Stomach smooth muscle (tissue), 2 donors: ENCODE data around the gene LHPP.
A peak's percentile ranks its signal among the peaks of the same experiment; 100 is the strongest.

Experiments used
- H3K27ac ChIP-seq: one replicate; pipeline ENCODE4 v1.7.0; 2013; ENCODE audit warnings: mild to moderate bottlenecking, low read length, inconsistent platforms
- H3K27me3 ChIP-seq, 2 donors: one replicate each; pipeline ENCODE4 v1.7.0; 2013; ENCODE audit warnings: low read length in 2 of 2; ENCODE audit not compliant: insufficient read depth in 2 of 2, control insufficient read depth in 1 of 2
- H3K36me3 ChIP-seq, 2 donors: one replicate each; pipeline ENCODE4 v1.7.0; 2013; ENCODE audit warnings: low read length in 2 of 2; ENCODE audit not compliant: control insufficient read depth in 2 of 2, insufficient read depth in 2 of 2
- H3K4me1 ChIP-seq: one replicate; pipeline ENCODE4 v1.7.0; 2013; ENCODE audit warnings: low read length; ENCODE audit not compliant: control insufficient read depth, insufficient read depth
- H3K4me3 ChIP-seq, 2 donors: one replicate each; pipeline ENCODE4 v1.7.0; 2013; ENCODE audit warnings: low read length in 2 of 2
- H3K9ac ChIP-seq, 2 donors: one replicate each; pipeline ENCODE4 v1.7.0; 2013; ENCODE audit warnings: low read length in 2 of 2, mild to moderate bottlenecking in 1 of 2
- H3K9me3 ChIP-seq, 2 donors: one replicate each; pipeline ENCODE4 v1.7.0; 2013; ENCODE audit warnings: low read length in 2 of 2; ENCODE audit not compliant: control insufficient read depth in 2 of 2
- donor health status: healthy.
- donor health status: Pancreatic carcinoma.

Gene LHPP

DNA sequence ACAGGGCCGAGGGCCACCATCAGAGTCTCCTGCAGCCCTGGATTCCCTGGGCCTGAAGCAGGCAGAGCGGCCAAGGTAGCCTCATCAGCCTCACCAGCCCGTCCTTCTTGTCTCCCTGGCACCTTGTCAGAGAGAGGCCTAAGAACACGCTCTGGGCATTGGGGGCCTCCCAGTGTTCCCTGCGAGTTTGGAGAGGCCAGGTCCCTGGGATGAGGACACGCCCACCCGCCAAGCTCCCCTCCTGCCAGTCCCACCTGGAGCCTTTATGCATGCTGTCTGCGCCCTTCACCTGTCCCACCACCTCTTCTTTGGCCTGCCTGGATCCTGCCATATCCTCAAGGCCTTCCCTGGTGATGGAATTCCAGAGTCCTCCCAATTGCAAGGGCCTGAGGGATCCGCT is 69.2 kb downstream of the LHPP start:
- no peak overlapping the region for H3K27ac ChIP-seq
- H3K27me3 ChIP-seq, result no peaks in the 10 kb centered on the region
- no peak overlapping the region for H3K9ac ChIP-seq
- H3K9me3 ChIP-seq, result no peaks in the 10 kb centered on the region
- H3K4me1 ChIP-seq, result peaks cover 14% of the 10 kb centered on the region
- no peaks in the 10 kb centered on the region for H3K36me3 ChIP-seq
- no peak overlapping the region for H3K4me3 ChIP-seq

DNA sequence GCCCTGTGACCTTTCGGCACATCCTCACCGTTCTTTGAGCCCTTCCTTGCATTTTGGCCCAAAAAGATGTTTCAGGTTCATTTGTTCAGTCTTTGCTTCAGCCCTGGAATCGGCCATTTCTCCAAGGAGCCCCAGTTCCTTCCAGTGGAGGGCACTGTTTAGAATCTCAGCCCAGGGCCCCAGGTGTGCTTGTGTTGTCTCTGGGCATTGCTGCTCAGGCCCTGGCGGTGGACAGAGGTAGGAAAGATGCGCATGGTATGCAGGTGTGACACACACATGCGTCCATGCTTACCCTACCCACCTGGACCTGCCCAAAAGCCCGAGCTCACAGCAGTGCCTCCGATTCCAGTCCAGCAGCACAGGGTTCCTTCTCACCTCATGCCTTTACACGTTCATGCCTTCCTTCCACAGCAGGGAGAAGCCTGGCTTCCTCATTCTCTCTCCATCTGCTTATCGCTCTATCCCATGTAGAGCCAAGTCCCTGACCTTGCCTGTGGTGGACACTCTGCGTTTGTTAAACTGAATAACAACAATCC is 70.6 kb downstream of the LHPP start:
- Histone ChIP-seq H3K27me3 (no peaks in the 10 kb centered on the region), H3K9ac (no peak overlapping the region), H3K4me1 (peaks cover 20% of the 10 kb centered on the region), H3K27ac (no peak overlapping the region), H3K9me3 (no peaks in the 10 kb centered on the region), H3K36me3 (no peaks in the 10 kb centered on the region), H3K4me3 (no peak overlapping the region)

DNA sequence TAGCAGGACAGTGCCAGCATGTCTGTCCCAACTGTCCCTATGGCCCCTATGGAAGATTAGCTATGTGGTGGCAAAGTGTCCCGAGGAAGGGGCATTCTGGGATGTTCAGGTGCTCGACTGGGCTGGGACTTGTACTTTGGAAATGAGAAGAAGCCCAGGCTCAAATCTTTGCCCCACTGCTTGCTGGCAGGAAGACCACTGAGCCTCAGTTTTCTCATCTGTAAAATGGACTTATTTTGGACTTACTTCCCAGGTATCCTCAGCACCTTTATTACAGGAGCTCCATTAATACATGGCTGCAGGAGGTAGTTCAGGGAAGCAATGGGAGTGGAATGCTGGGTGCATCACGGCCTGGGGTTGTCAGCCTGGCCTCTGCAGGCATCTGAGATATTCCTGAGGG is 71.2 kb downstream of the LHPP start:
- Histone ChIP-seq H3K9ac (no peak overlapping the region), H3K27ac (no peak overlapping the region), H3K9me3 (no peaks in the 10 kb centered on the region), H3K4me1 (peaks cover 20% of the 10 kb centered on the region), H3K4me3 (no peak overlapping the region), H3K27me3 (no peaks in the 10 kb centered on the region), H3K36me3 (no peaks in the 10 kb centered on the region)

- Histone ChIP-seq H3K9ac (no peak overlapping the region), H3K4me3 (no peak overlapping the region), H3K27ac (no peak overlapping the region), H3K9me3 (no peaks in the 10 kb centered on the region), H3K4me1 (peaks cover 20% of the 10 kb centered on the region), H3K27me3 (no peaks in the 10 kb centered on the region), H3K36me3 (no peaks in the 10 kb centered on the region)
These were observed 71.6 kb downstream of the LHPP start for GRCh38 chr10:124533266-124533665.

DNA sequence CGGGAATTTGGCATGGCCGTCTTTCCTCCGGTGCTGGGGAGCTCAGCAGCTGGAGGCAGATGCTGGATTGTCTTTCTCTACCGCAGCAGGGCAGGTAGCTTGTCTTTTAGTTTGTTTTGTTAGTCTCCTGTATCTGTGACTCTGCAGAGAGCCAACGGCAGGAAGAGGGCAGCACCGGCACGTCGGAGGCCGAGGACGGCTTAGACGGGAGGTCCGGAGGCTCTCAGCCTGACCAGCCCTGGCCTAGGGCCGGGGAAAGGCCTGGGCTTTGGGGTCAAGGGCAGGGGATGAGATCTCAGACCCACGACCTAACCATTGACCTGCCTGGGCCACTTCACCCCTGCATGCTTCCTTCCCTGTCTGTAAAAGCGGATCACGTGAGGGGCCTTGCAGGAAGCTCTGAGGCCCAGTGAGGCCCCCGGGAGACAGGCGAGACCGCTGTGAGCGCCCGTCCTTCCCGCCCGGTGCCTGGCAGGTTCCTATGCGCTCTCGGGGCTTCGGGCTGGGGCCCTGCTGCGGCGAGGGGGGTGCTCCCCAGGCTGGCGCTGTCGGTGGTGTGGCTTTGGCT is 72.7 kb downstream of the LHPP start:
- no peaks in the 10 kb centered on the region for H3K9me3 ChIP-seq
- H3K27me3 ChIP-seq, result no peaks in the 10 kb centered on the region
- H3K9ac ChIP-seq, result no peak overlapping the region
- H3K36me3 ChIP-seq, result no peaks in the 10 kb centered on the region
- H3K4me3 ChIP-seq, result no peak overlapping the region
- H3K4me1 ChIP-seq, result peaks cover 20% of the 10 kb centered on the region
- no peak overlapping the region for H3K27ac ChIP-seq

DNA sequence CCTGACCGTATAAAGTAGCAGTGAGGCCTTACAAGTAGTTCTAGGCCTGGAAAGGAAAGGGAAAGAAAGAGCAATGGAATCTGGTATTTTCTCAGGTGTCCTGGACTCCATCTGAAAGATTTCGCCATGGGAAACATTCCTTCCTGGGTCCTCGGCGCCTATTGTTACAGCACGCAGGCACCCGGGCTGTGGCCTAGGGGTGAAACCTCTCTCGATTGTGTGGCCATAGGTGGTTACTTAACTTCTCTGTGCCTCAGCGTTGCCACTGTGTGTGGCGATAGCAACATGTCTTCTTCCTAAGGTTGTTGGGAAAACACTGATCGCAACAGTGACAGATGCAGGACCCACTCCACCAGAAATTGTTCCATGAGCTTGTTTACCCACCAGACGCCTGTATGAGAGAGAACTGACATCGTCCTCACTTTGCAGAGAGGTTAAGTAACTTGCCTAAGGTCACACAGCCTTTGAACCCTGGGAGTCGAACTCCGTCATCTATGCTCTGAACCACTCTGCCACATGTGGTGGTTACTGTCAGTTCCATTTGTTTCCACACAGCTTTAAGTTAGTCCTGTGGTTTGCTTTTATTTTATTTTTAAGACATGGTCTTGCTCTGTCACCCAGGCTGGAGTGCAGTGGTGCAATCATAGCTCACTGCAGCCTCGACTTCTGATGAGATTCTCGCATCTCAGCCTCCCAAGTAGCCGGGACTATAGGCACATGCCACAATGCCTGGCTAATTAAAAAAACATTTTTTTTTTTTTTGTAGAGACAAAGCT is 73.4 kb downstream of the LHPP start:
- Histone ChIP-seq H3K27me3 (no peaks in the 10 kb centered on the region), H3K4me1 (peaks cover 16% of the 10 kb centered on the region), H3K36me3 (no peaks in the 10 kb centered on the region), H3K9me3 (no peaks in the 10 kb centered on the region), H3K4me3 (no peak overlapping the region), H3K9ac (no peak overlapping the region), H3K27ac (no peak overlapping the region)

- H3K4me1 ChIP-seq, result peaks cover 14% of the 10 kb centered on the region
- H3K27ac ChIP-seq, result peak overlapping the region; percentile 11
- H3K9me3 ChIP-seq, result no peaks in the 10 kb centered on the region
- H3K4me3 ChIP-seq, result peak overlapping the region in 1 of 2 donors; percentile 22
- no peaks in the 10 kb centered on the region for H3K27me3 ChIP-seq
- no peaks in the 10 kb centered on the region for H3K36me3 ChIP-seq
- no peak overlapping the region for H3K9ac ChIP-seq
These were observed 74.3 kb downstream of the LHPP start for GRCh38 chr10:124535731-124536495.

- H3K27ac ChIP-seq, result peak overlapping the region; percentile 11
These were observed 75.0 kb downstream of the LHPP start for GRCh38 chr10:124536496-124537050.

DNA sequence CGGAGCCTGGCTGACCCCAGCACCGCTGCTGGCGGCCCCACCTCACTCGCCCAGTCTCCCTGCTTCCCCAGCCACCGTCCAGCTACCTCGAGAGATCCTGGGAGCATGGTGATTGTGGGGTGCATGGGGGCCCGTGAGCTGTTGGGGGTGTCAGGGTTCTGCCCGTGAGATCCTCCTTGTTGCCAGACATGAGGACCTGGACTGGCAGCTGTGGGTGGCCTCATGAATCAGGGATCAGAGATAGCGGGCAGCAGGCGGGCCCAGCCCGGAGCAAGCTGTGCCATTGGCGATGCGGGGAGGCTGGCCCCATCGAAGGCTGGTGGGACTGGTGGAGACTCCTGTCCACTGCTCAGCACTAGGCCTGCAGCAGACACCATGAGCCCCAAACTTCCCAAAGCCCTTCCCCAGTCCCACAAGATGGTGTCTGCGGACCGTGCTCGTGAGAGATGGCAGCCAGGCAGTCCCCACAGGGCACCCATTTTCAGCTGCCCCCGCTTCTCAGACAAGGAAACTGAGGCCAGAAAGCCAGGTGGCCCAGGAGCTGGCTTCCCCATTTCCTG is 75.6 kb downstream of the LHPP start:
- Histone ChIP-seq H3K36me3 (no peaks in the 10 kb centered on the region), H3K27ac (no peak overlapping the region)

More at GRCh38 chr10:124536496-124537050, 75.0 kb downstream of the LHPP start:
- H3K9ac ChIP-seq, result no peak overlapping the region
- no peaks in the 10 kb centered on the region for H3K9me3 ChIP-seq
- no peaks in the 10 kb centered on the region for H3K27me3 ChIP-seq
- no peaks in the 10 kb centered on the region for H3K36me3 ChIP-seq
- peak overlapping the region in 1 of 2 donors; percentile 22 for H3K4me3 ChIP-seq
- peaks cover 14% of the 10 kb centered on the region for H3K4me1 ChIP-seq

DNA sequence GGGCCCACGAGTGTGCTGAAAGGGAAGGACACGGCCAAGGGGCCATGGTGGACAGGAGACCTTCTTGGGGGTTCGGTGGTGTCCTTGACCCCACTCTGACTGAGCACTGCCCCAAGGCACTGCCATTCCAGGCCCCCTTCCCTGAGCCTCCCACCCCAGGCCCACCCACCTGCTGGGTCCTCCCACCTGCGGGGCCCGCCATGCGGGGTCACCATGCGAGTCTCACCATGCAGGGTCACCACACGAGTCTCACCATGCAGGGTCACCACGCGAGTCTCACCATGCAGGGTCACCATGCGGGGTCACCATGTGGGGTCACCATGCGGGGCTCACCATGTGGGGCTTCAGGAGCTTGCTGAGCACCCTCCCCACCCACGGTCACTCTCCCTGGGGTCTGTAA is 76.3 kb downstream of the LHPP start:
- no peak overlapping the region for H3K4me3 ChIP-seq
- H3K9ac ChIP-seq, result no peak overlapping the region
- no peak overlapping the region for H3K27ac ChIP-seq
- H3K36me3 ChIP-seq, result no peaks in the 10 kb centered on the region
- H3K9me3 ChIP-seq, result no peaks in the 10 kb centered on the region
- peaks cover 14% of the 10 kb centered on the region for H3K4me1 ChIP-seq
- no peaks in the 10 kb centered on the region for H3K27me3 ChIP-seq

More for the DNA sequence above, 75.6 kb downstream of the LHPP start:
- H3K9me3 ChIP-seq, result no peaks in the 10 kb centered on the region
- peaks cover 14% of the 10 kb centered on the region for H3K4me1 ChIP-seq
- H3K27me3 ChIP-seq, result no peaks in the 10 kb centered on the region
- H3K4me3 ChIP-seq, result no peak overlapping the region
- H3K9ac ChIP-seq, result no peak overlapping the region
